Measurements from ENCODE around the gene EHD1. TPM values are rescaled to one million over a fixed set of nuclear protein-coding genes. Genes with fewer than 3 reads are reported as not detected.

Gene EHD1
- polyA plus RNA-seq, 1 donor (not counting 4 experiments of a cell fraction or from before 2014, with no cell fraction given): 73.9 TPM

GRCh38 chr11:64832467-64833197 lies 45.8 kb downstream of the EHD1 start:
- TF ChIP-seq EZH2 (IDR thresholded peaks at IDR 0.05; ENCODE audit: low read length): no peak
- TF ChIP-seq, protein P1, sequence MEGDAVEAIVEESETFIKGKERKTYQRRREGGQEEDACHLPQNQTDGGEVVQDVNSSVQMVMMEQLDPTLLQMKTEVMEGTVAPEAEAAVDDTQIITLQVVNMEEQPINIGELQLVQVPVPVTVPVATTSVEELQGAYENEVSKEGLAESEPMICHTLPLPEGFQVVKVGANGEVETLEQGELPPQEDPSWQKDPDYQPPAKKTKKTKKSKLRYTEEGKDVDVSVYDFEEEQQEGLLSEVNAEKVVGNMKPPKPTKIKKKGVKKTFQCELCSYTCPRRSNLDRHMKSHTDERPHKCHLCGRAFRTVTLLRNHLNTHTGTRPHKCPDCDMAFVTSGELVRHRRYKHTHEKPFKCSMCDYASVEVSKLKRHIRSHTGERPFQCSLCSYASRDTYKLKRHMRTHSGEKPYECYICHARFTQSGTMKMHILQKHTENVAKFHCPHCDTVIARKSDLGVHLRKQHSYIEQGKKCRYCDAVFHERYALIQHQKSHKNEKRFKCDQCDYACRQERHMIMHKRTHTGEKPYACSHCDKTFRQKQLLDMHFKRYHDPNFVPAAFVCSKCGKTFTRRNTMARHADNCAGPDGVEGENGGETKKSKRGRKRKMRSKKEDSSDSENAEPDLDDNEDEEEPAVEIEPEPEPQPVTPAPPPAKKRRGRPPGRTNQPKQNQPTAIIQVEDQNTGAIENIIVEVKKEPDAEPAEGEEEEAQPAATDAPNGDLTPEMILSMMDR (optimal IDR thresholded peaks at IDR 0.05 in 1 of 3, IDR thresholded peaks at IDR 0.05 in 1 of 3, conservative IDR thresholded peaks at IDR 0.05 in 1 of 3; ENCODE audit: extremely low read depth in 1 of 3, insufficient read depth in 2 of 3, low read length in 3 of 3): no peak
- Histone ChIP-seq H3K9me1 (ENCODE audit: control insufficient read depth, extremely low read depth, insufficient read depth, low read length) (no peaks in the 10 kb centered on the region), H3K4me3 (ENCODE audit: control insufficient read depth in 2 of 3, extremely low read depth in 1 of 3, insufficient read depth in 2 of 3, low read depth in 1 of 3, low read length in 3 of 3) (no peak overlapping the region), H3K36me3 (ENCODE audit: control insufficient read depth in 2 of 2, extremely low read depth in 1 of 2, insufficient read depth in 2 of 2, low read length in 2 of 2) (peaks cover 8 to 47% of the 10 kb centered on the region in 2 experiments), H4K20me1 (ENCODE audit: control insufficient read depth, extremely low read depth, insufficient read depth, low read length) (no peaks in the 10 kb centered on the region), H3K9ac (ENCODE audit: control insufficient read depth, extremely low read depth, insufficient read depth, low read length) (no peak overlapping the region), H3K79me2 (ENCODE audit: control insufficient read depth, insufficient read depth, low read length) (no peaks in the 10 kb centered on the region), H3K4me2 (ENCODE audit: control insufficient read depth, extremely low read depth, insufficient read depth, low read depth, low read length) (no peak overlapping the region), H3K27ac (ENCODE audit: control insufficient read depth, insufficient read depth, low read length) (no peak overlapping the region), H3K27me3 (ENCODE audit: control insufficient read depth, extremely low read depth, insufficient read depth, low read length) (no peaks in the 10 kb centered on the region), H3K9me3 (ENCODE audit: control insufficient read depth, low read depth, low read length) (no peaks in the 10 kb centered on the region), H2AFZ (ENCODE audit: control insufficient read depth, low read length) (no peak overlapping the region), H3K4me1 (ENCODE audit: control insufficient read depth, extremely low read depth, insufficient read depth, low read length) (peaks cover 11% of the 10 kb centered on the region)
- DNase-seq (ENCODE audit: low read depth, low spot score): no peak
- FAIRE-seq: no peak
- dilution Hi-C loops (cut with MboI; ENCODE audit: extremely low pct_ligation_motif_present, low sequenced_read_pairs): no loop called here

GRCh38 chr11:64831411-64831891 lies 47.0 kb downstream of the EHD1 start:
- H3K4me2 ChIP-seq (ENCODE audit: control insufficient read depth, extremely low read depth, insufficient read depth, low read depth, low read length): no peak overlapping the region
- TF ChIP-seq, protein P1 (optimal IDR thresholded peaks at IDR 0.05 in 1 of 3, IDR thresholded peaks at IDR 0.05 in 1 of 3, conservative IDR thresholded peaks at IDR 0.05 in 1 of 3; ENCODE audit: extremely low read depth in 1 of 3, insufficient read depth in 2 of 3, low read length in 3 of 3): no peak
- TF ChIP-seq EZH2 (IDR thresholded peaks at IDR 0.05; ENCODE audit: low read length): no peak
- no peak for FAIRE-seq
- no peak overlapping the region for H3K9ac ChIP-seq (ENCODE audit: control insufficient read depth, extremely low read depth, insufficient read depth, low read length)
- no peaks in the 10 kb centered on the region for H3K27me3 ChIP-seq (ENCODE audit: control insufficient read depth, extremely low read depth, insufficient read depth, low read length)
- H3K27ac ChIP-seq (ENCODE audit: control insufficient read depth, insufficient read depth, low read length): no peak overlapping the region
- no peak overlapping the region for H2AFZ ChIP-seq (ENCODE audit: control insufficient read depth, low read length)
- H4K20me1 ChIP-seq (ENCODE audit: control insufficient read depth, extremely low read depth, insufficient read depth, low read length): no peaks in the 10 kb centered on the region
- DNase-seq (ENCODE audit: low read depth, low spot score): no peak
- H3K9me3 ChIP-seq (ENCODE audit: control insufficient read depth, low read depth, low read length): no peaks in the 10 kb centered on the region
- H3K4me3 ChIP-seq (ENCODE audit: control insufficient read depth in 2 of 3, extremely low read depth in 1 of 3, insufficient read depth in 2 of 3, low read depth in 1 of 3, low read length in 3 of 3): no peak overlapping the region
- dilution Hi-C loops (cut with MboI; ENCODE audit: extremely low pct_ligation_motif_present, low sequenced_read_pairs): no loop called here
- H3K36me3 ChIP-seq (ENCODE audit: control insufficient read depth in 2 of 2, extremely low read depth in 1 of 2, insufficient read depth in 2 of 2, low read length in 2 of 2): peaks cover 8 to 53% of the 10 kb centered on the region in 2 experiments
- no peaks in the 10 kb centered on the region for H3K9me1 ChIP-seq (ENCODE audit: control insufficient read depth, extremely low read depth, insufficient read depth, low read length)
- H3K4me1 ChIP-seq (ENCODE audit: control insufficient read depth, extremely low read depth, insufficient read depth, low read length): peaks cover 11% of the 10 kb centered on the region
- H3K79me2 ChIP-seq (ENCODE audit: control insufficient read depth, insufficient read depth, low read length): no peaks in the 10 kb centered on the region
